D721Med (cell line): ENCODE measurements around the gene CALU.

Experiments
- DNase-seq: peaks from one replicate; pipeline ENCODE4 v3.0.0; 2011; ENCODE audit warnings: low spot score; ENCODE audit not compliant: insufficient read length
- FAIRE-seq: peaks from 2 replicates; lab custom pipeline; 2011; peaks lifted over from hg19 to GRCh38; lab: Jason Lieb, UNC
- CTCF ChIP-seq: IDR thresholded peaks from 2 replicates; pipeline ENCODE4 v1.5.1; 2012; ENCODE audit warnings: mild to moderate bottlenecking, control low read depth; ENCODE audit not compliant: insufficient read depth; ENCODE audit errors: missing control alignments

CALU gene

GRCh38 chr7:128732521-128733277 is 6.5 kb upstream of the CALU start:
- no peak for FAIRE-seq
- TF ChIP-seq CTCF = no peak
- DNase-seq = no peak

- TF ChIP-seq CTCF = no peak
- FAIRE-seq (no peak), DNase-seq (no peak)
Observed at GRCh38 chr7:128733278-128733645, 5.9 kb upstream of the CALU start.

GRCh38 chr7:128734890-128735289 is 4.3 kb upstream of the CALU start:
- DNase-seq (no peak), FAIRE-seq (no peak)
- TF ChIP-seq CTCF = no peak

DNA sequence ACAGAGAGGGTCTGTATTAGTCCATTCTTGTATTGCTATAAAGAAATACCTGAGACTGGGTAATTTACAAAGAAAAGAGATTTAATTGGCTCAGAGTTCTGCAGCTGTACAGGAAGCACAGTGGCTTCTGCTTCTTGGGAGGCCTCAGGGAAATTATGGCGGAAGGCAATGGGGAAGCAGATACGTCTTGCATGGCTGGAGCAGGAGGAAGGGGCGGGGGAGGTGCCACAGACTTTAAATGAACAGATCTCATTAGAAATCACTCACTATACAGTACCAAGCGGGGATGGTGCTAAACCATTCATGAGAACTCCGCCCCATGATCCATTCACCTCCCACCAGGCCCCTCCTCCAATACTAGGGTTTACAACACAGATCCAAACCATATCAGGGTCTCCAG is 3.7 kb upstream of the CALU start:
- no peak for FAIRE-seq
- no peak for TF ChIP-seq CTCF
- DNase-seq = no peak

GRCh38 chr7:128737441-128737840 is 1.7 kb upstream of the CALU start:
- FAIRE-seq (no peak), DNase-seq (no peak)
- no peak for TF ChIP-seq CTCF

DNA sequence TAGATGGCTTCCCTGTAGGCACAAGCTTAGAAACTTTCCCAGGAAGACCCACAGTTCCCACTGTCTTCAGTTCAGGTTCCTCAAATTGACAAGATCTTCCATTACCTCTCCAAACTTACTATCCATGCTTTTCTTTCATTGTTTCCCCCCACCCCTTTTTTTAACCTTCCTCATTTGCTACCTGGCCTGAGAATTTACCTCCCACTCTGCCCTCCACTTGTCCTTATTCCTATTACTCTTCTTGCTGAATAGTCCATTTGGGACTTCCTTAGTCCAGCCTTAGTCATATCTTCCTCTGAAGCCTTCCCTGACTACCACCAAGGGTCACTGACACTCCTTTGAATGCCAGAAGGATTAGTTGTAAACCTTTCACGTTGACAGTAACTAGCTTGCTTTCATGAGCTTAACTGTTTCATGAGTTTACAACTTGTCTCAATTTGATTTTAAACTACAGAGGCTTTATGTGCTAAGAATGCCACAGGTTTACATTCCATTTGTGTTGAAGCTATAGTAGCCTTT is 1.2 kb upstream of the CALU start:
- no peak for TF ChIP-seq CTCF
- DNase-seq = no peak
- no peak for FAIRE-seq

DNA sequence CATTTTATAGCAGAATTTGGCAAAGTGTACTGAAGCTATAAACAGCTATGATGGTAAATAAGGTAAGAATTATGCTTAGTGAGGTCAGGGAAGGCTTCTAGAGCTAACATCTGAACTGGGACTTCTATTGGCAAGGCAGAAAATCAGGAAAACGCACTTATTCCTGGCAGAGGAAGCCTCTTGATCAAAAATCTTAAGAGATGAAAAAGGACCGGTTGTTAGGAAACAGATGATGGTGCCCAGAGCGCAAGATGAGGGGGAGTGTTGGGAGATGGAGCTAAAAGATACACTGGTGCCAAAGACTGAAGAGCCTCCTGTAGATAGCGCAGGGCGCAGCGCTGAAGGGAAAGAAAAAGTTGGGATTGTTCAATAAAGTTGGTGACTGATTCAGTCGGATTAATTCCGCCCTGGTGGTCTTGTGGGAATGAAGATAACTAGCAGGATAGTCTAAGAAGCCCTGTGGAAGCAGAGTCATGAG is 550 bp upstream of the CALU start:
- DNase-seq (no peak), FAIRE-seq (no peak)
- TF ChIP-seq CTCF = no peak
